Measurements from ENCODE around the gene ZNF853. TPM values are rescaled to one million over a fixed set of nuclear protein-coding genes. Genes with fewer than 3 reads are reported as not detected.
"Not testable (repeated sequence)": the region's sequence is repeated elsewhere in the genome, so short reads cannot be mapped to it uniquely, and the experiment has no call there.

The ZNF853 gene
- total RNA-seq, 1 donor from 2014 or later, result 0.90 TPM

GRCh38 chr7:6651851-6652445 lies 36.5 kb downstream of the ZNF853 start:
- no peak for DNase-seq (ENCODE audit: low read depth in 2 of 2)

GRCh38 chr7:6652446-6653011 lies 37.1 kb downstream of the ZNF853 start:
- no peak for DNase-seq (ENCODE audit: low read depth in 2 of 2)

- no peak for DNase-seq (ENCODE audit: low read depth in 2 of 2)
These were observed 37.9 kb downstream of the ZNF853 start for GRCh38 chr7:6653071-6654003.

- DNase-seq (ENCODE audit: low read depth in 2 of 2), result no peak
These were observed 38.9 kb downstream of the ZNF853 start for GRCh38 chr7:6654113-6654841.

GRCh38 chr7:6654842-6655610 lies 39.6 kb downstream of the ZNF853 start:
- DNase-seq (ENCODE audit: low read depth in 2 of 2), result no peak

GRCh38 chr7:6655636-6656385 lies 40.4 kb downstream of the ZNF853 start:
- DNase-seq (ENCODE audit: low read depth in 2 of 2), result no peak

GRCh38 chr7:6656413-6656812 lies 41.0 kb downstream of the ZNF853 start:
- DNase-seq (ENCODE audit: low read depth in 2 of 2), result no peak

- DNase-seq (ENCODE audit: low read depth in 2 of 2), result no peak
These were observed 43.4 kb downstream of the ZNF853 start for GRCh38 chr7:6658618-6659345.

GRCh38 chr7:6670851-6671250 lies 55.4 kb downstream of the ZNF853 start:
- DNase-seq (ENCODE audit: low read depth in 2 of 2), result not testable (repeated sequence)

Other genes starting within 250 kb of the ZNF853 start
- 41.6 and 82.6 TPM in 2 replicates for gene RAC1, start 241.1 kb upstream of the ZNF853 start, total RNA-seq
- 17.3 and 18.3 TPM in 2 replicates for gene DAGLB, start 167.7 kb upstream of the ZNF853 start, total RNA-seq
- 99.4 and 122 TPM in 2 replicates for gene KDELR2, start 131.5 kb upstream of the ZNF853 start, total RNA-seq
- 0.13 TPM in 1 of 2 replicates, not detected in the other for gene GRID2IP, start 64.1 kb upstream of the ZNF853 start, total RNA-seq
- 24.0 and 40.2 TPM in 2 replicates for gene ZDHHC4, start 38.2 kb upstream of the ZNF853 start, total RNA-seq
- 8.7 and 13.9 TPM in 2 replicates for gene INTS15, start 25.6 kb upstream of the ZNF853 start, total RNA-seq
- 8.1 and 16.7 TPM in 2 replicates for gene ZNF316, start 21.7 kb downstream of the ZNF853 start, total RNA-seq
- 12.7 and 20.5 TPM in 2 replicates for gene ZNF12, start 91.3 kb downstream of the ZNF853 start, total RNA-seq
- gene RSPH10B2, start 138.5 kb downstream of the ZNF853 start, total RNA-seq, result 0.39 and 2.3 TPM in 2 replicates
- gene CCZ1B, start 210.7 kb downstream of the ZNF853 start, total RNA-seq, result 34.1 and 42.4 TPM in 2 replicates

Measured in dermis microvascular lymphatic vessel endothelial cell (primary cell).